Astrocyte (in vitro differentiated cells and primary cell): ENCODE measurements around the gene QSER1. TPM values are rescaled to one million over a fixed set of nuclear protein-coding genes. Genes with fewer than 3 reads are reported as not detected.
"Not testable (repeated sequence)": the region's sequence is repeated elsewhere in the genome, so short reads cannot be mapped to it uniquely, and the experiment has no call there.

ENCODE experiments used
- DNase-seq: peaks from one replicate; pipeline ENCODE4 v3.0.0-alpha.2; 2010; ENCODE audit warnings: low read depth
- FAIRE-seq: peaks from 2 replicates; lab custom pipeline; 2011; peaks lifted over from hg19 to GRCh38; lab: Jason Lieb, UNC
- H2AFZ ChIP-seq: 2 replicates; pipeline ENCODE4 v1.6.0; 2012; ENCODE audit warnings: low read depth, low read length, inconsistent platforms
- H3K27ac ChIP-seq: 2 replicates; pipeline ENCODE4 v1.5.1; 2011; ENCODE audit warnings: low read depth, low read length, inconsistent platforms
- H3K27me3 ChIP-seq: 2 replicates; pipeline ENCODE4 v1.6.0; 2011; ENCODE audit warnings: low read length, inconsistent platforms; ENCODE audit not compliant: insufficient read depth
- H3K36me3 ChIP-seq: 2 replicates; pipeline ENCODE4 v1.5.1; 2011; ENCODE audit warnings: low read length, inconsistent platforms; ENCODE audit not compliant: insufficient read depth
- H3K4me1 ChIP-seq: 2 replicates; pipeline ENCODE4 v1.5.1; 2011; ENCODE audit warnings: low read length, inconsistent platforms; ENCODE audit not compliant: insufficient read depth
- H3K4me2 ChIP-seq: 2 replicates; pipeline ENCODE4 v1.6.0; 2012; ENCODE audit warnings: low read length, inconsistent platforms
- H3K4me3 ChIP-seq: 2 replicates; pipeline ENCODE4 v1.5.1; 2011; ENCODE audit warnings: low read depth, mild to moderate bottlenecking, low read length, inconsistent platforms; ENCODE audit not compliant: insufficient read depth
- H3K79me2 ChIP-seq: 2 replicates; pipeline ENCODE4 v1.6.0; 2012; ENCODE audit warnings: mild to moderate bottlenecking, low read length, inconsistent platforms; ENCODE audit not compliant: insufficient read depth
- H3K9ac ChIP-seq: 2 replicates; pipeline ENCODE4 v1.6.0; 2012; ENCODE audit warnings: mild to moderate bottlenecking, low read length, inconsistent platforms
- H3K9me3 ChIP-seq: 2 replicates; pipeline ENCODE4 v1.5.1; 2012; ENCODE audit warnings: low read depth, mild to moderate bottlenecking, low read length, inconsistent platforms; ENCODE audit not compliant: insufficient read depth
- H4K20me1 ChIP-seq: 2 replicates; pipeline ENCODE4 v1.6.0; 2012; ENCODE audit warnings: low read length, inconsistent platforms; ENCODE audit not compliant: insufficient read depth
- H3K27ac Mint-ChIP-seq: one replicate; pipeline ENCODE4 v1.8.0; 2021; ENCODE audit warnings: mild to moderate bottlenecking, mixed read lengths; ENCODE audit not compliant: unreplicated experiment
- H3K27me3 Mint-ChIP-seq: one replicate; pipeline ENCODE4 v1.8.0; 2021; ENCODE audit warnings: low read depth, mixed read lengths; ENCODE audit not compliant: unreplicated experiment
- H3K36me3 Mint-ChIP-seq: one replicate; pipeline ENCODE4 v1.8.0; 2021; ENCODE audit warnings: low read depth, mixed read lengths; ENCODE audit not compliant: unreplicated experiment
- H3K4me1 Mint-ChIP-seq: one replicate; pipeline ENCODE4 v1.8.0; 2021; ENCODE audit warnings: low read depth, mixed read lengths; ENCODE audit not compliant: unreplicated experiment
- H3K4me3 Mint-ChIP-seq: one replicate; pipeline ENCODE4 v1.8.0; 2021; ENCODE audit warnings: mild to moderate bottlenecking, moderate library complexity, mixed read lengths; ENCODE audit not compliant: unreplicated experiment
- H3K9me3 Mint-ChIP-seq: one replicate; pipeline ENCODE4 v1.8.0; 2021; ENCODE audit warnings: mild to moderate bottlenecking, mixed read lengths; ENCODE audit not compliant: unreplicated experiment
- EZH2 ChIP-seq: IDR thresholded peaks from 2 replicates; pipeline ENCODE4 v1.6.1; 2012; ENCODE audit warnings: mild to moderate bottlenecking, low read length, inconsistent platforms; ENCODE audit not compliant: insufficient read depth
- total RNA-seq: library from RNA; stranded (reverse); gene quantifications from 2 replicates; pipeline ENCODE4 v1.2.1, GENCODE V29; 2021
- TF ChIP-seq, protein P1 (sequence below): IDR thresholded peaks from 2 replicates; pipeline ENCODE4 v1.5.1; 2011; ENCODE audit warnings: low read depth, mild to moderate bottlenecking, inconsistent platforms, low read length, moderate library complexity; ENCODE audit not compliant: insufficient read depth

The QSER1 gene
- total RNA-seq, 1 donor from 2014 or later: 35.7 TPM

DNA sequence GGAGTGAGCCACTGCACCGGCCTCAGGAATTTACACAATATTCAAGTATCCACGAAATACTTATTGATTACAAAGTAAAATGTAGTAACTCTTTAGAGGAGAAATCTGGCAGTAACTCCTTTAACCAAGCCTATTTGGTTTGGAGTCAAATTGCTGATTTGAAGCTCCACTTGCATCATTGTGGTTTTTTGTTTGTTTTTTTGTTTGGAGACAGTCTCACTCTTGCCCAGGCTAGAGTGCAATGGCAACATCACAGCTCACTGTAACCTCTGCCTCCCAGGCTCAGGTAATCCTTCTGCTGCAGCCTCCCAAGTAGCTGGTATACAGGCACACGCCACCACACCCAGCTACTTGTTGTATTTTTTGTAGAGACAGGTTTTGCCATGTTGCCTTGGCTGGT, 6.4 kb upstream of the QSER1 start:
- H3K4me3 ChIP-seq: no peak overlapping the region
- Mint-ChIP-seq H3K4me3 (no peak overlapping the region), H3K36me3 (no peaks in the 10 kb centered on the region), H3K9me3 (no peaks in the 10 kb centered on the region), H3K27me3 (peaks cover 3% of the 10 kb centered on the region), H3K27ac (no peak overlapping the region), H3K4me1 (peaks cover 6% of the 10 kb centered on the region)
- no peak overlapping the region for H3K27ac ChIP-seq
- no peaks in the 10 kb centered on the region for H4K20me1 ChIP-seq
- H3K27me3 ChIP-seq: no peaks in the 10 kb centered on the region
- DNase-seq: no peak
- no peaks in the 10 kb centered on the region for H3K36me3 ChIP-seq
- no peak for TF ChIP-seq EZH2
- TF ChIP-seq, protein P1, sequence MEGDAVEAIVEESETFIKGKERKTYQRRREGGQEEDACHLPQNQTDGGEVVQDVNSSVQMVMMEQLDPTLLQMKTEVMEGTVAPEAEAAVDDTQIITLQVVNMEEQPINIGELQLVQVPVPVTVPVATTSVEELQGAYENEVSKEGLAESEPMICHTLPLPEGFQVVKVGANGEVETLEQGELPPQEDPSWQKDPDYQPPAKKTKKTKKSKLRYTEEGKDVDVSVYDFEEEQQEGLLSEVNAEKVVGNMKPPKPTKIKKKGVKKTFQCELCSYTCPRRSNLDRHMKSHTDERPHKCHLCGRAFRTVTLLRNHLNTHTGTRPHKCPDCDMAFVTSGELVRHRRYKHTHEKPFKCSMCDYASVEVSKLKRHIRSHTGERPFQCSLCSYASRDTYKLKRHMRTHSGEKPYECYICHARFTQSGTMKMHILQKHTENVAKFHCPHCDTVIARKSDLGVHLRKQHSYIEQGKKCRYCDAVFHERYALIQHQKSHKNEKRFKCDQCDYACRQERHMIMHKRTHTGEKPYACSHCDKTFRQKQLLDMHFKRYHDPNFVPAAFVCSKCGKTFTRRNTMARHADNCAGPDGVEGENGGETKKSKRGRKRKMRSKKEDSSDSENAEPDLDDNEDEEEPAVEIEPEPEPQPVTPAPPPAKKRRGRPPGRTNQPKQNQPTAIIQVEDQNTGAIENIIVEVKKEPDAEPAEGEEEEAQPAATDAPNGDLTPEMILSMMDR: no peak
- no peak overlapping the region for H2AFZ ChIP-seq
- H3K9ac ChIP-seq: no peak overlapping the region
- no peak overlapping the region for H3K4me2 ChIP-seq
- no peaks in the 10 kb centered on the region for H3K79me2 ChIP-seq
- no peaks in the 10 kb centered on the region for H3K9me3 ChIP-seq
- no peak for FAIRE-seq
- H3K4me1 ChIP-seq: no peaks in the 10 kb centered on the region

DNA sequence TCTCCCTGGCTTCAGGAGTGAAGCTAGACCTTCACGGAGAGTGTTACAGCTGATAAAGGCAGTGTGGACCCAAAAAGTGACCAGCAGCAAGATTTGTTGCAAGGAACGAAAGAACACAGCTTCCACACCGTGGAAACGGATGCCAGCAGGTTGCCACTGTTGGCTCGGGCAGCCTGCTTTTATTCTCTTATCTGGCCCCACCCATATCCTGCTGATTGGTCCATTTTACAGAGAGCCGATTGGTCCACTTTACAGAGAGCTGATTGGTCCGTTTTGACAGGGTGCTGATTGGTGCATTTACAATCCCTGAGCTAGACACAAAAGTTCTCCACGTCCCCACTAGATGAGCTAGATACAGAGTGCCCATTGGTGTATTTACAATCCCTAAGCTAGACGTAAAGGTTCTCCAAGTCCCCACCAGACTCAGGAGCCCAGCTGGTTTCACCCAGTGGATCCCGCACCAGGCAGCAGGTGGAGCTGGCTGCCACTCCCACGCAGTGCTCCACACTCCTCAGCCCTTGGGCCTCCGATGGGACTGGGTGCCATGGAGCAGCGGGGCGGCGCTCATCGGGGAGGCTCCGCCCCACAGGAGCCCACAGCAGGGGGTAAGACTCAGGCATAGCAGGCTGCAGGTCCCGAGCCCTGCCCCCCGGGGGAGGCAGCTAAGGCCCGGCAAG, 4.8 kb upstream of the QSER1 start:
- H2AFZ ChIP-seq, H3K27me3 Mint-ChIP-seq, H3K36me3 Mint-ChIP-seq, H3K4me3 ChIP-seq, H3K9me3 ChIP-seq, H4K20me1 ChIP-seq, H3K36me3 ChIP-seq, H3K4me3 Mint-ChIP-seq, H3K9me3 Mint-ChIP-seq, H3K4me1 ChIP-seq, H3K27me3 ChIP-seq, H3K4me2 ChIP-seq, H3K79me2 ChIP-seq, H3K9ac ChIP-seq, H3K27ac Mint-ChIP-seq, DNase-seq, H3K27ac ChIP-seq, FAIRE-seq: not testable (repeated sequence)
- peaks cover 10% of the 10 kb centered on the region for H3K4me1 Mint-ChIP-seq

DNA sequence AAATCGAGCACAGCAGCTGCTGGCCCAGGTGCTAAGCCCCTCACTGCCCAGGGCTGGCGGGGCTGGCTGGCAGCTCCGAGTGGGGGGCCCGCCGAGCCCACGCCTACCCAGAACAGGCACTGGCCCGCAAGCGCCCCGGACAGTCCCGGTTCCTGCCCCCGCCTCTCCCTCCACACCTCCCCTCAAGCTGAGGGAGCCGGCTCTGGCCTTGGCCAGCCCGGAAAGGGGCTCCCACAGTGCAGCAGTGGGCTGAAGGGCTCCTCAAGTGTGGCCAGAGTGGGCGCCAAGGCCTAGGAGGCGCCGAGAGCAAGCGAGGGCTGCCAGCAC, 4.3 kb upstream of the QSER1 start:
- H3K79me2 ChIP-seq, H3K27ac ChIP-seq, H3K4me3 Mint-ChIP-seq, H3K4me2 ChIP-seq, H3K27me3 Mint-ChIP-seq, H3K9me3 Mint-ChIP-seq, H3K36me3 Mint-ChIP-seq, FAIRE-seq, H3K9ac ChIP-seq, H3K9me3 ChIP-seq, H3K4me3 ChIP-seq, H2AFZ ChIP-seq, DNase-seq, H3K27ac Mint-ChIP-seq, H3K4me1 ChIP-seq, H4K20me1 ChIP-seq, H3K27me3 ChIP-seq, H3K36me3 ChIP-seq: not testable (repeated sequence)
- peaks cover 10% of the 10 kb centered on the region for H3K4me1 Mint-ChIP-seq
